Measurements from ENCODE around the gene OSER1.
"Not testable (repeated sequence)": the region's sequence is repeated elsewhere in the genome, so short reads cannot be mapped to it uniquely, and the experiment has no call there.

Gene OSER1

DNA sequence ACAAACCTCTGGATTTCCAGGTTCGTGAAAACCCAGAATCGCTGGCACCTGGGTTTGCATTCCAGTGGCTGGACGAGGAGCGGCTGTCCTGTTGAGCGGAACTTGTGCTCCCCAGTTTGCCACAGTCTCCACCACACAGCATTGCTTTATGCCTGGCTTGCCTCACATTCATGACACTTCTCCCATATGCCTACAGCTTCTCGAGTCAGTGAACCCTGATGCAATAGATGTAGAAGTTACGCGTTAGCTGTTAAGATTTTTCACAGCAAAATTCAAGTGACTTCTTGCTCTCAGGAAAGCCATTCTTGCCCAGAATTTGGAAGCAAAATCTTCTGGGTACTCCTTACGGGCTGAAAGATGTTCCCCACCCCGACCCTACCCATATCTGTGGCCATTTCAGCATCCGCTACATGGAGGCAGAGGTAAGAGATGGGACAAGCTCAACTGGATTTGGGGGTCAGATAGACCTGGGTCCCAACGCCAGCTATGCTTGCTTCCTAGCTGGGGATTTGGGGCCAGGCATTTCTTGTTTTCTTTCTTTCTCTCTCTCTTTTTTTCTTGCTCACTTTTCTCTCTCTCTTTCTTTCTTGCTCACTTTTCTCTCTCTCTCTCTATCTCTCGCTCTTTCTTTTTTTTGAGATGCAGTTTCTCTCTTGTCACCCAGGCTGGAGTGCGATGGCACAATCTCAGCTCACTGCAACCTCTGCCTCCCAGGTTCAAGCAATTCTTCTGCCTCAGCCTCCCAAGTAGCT is 24.2 kb upstream of the OSER1 start:
- H3K27ac ChIP-seq: no peak overlapping the region
- TF ChIP-seq, protein P1, sequence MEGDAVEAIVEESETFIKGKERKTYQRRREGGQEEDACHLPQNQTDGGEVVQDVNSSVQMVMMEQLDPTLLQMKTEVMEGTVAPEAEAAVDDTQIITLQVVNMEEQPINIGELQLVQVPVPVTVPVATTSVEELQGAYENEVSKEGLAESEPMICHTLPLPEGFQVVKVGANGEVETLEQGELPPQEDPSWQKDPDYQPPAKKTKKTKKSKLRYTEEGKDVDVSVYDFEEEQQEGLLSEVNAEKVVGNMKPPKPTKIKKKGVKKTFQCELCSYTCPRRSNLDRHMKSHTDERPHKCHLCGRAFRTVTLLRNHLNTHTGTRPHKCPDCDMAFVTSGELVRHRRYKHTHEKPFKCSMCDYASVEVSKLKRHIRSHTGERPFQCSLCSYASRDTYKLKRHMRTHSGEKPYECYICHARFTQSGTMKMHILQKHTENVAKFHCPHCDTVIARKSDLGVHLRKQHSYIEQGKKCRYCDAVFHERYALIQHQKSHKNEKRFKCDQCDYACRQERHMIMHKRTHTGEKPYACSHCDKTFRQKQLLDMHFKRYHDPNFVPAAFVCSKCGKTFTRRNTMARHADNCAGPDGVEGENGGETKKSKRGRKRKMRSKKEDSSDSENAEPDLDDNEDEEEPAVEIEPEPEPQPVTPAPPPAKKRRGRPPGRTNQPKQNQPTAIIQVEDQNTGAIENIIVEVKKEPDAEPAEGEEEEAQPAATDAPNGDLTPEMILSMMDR (conservative IDR thresholded peaks at IDR 0.05): no peak

DNA sequence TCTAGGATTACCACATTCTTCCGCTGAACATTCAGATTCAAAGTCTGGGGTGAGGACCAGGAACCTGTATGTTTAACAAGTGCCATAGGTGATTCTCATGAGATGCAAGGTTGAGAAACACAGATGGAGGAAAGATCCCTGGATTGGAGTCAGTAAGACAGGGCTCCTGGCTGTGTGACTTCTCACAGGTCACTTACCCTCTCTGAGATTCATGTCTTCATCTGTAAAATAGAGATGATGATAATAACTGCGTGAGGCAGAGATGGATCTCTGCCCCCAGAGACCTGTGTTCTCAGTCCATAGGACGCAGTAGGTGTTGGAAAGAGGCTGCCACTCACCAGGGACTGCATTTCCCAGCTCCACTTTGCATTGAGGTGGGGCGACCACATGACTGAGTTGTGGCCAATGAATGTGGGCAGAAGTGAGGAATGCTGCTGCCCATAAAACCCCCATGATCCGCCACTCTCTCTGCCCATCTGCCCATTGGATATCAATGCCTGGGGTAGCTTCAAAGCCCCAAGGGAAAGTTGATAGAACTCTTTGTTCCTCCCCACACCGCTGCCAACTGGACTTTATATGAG is 23.0 kb upstream of the OSER1 start:
- H3K27ac ChIP-seq: no peak overlapping the region
- TF ChIP-seq, protein P1 (conservative IDR thresholded peaks at IDR 0.05): no peak

DNA sequence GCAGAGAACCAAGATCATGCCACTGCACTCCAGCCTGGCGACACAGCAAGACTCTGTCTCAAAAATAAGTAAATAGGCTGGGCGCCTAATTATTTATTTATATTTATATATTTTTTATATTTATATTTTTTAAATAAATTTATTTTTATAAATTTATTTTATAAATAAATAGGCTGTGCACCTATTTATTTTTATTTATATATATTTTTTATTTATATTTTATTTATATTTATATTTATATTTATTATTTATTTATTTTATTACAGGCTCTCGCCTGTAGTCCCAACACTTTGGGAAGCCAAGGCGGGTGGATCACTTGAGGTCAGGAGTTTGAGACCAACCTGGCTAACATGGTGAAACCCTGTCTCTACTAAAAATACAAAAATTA is 21.9 kb upstream of the OSER1 start:
- not testable (repeated sequence) for H3K27ac ChIP-seq

DNA sequence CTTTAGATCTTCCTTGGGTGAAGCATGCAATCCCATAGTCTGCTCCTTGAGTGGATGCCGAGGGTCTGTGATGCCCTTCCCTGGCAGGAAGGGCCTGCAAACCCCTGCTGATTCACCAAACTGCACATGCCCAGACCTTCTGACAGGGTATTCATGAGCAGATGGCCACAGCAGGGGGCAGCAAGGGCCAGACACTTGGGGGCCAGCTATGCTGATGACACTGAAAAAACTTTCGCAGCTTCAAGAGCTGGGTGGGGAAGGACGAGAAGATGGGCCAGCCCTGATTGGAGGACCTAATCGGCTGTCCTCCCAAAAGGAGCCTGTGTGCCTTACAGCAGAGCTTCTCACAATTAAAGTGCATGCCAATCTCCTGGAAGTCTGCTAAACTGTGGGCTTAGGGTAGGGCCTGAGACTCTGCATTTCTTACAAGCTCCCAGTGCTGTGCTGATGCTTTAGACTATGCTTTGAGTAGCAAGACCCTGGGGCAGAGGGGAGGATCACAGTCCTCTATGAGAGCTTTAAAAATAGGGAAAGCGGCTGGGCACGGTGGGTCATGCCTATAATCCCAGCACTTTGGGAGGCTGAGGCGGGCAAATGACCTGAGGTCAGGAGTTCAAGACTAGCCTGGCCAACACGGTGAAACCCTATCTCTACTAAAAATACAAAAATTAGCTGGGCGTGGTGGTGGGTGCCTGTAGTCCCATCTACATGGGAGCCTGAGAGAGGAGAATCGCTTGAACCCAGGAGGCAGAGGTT is 21.3 kb upstream of the OSER1 start:
- no peak overlapping the region for H3K27ac ChIP-seq
- TF ChIP-seq, protein P1 (conservative IDR thresholded peaks at IDR 0.05): no peak

DNA sequence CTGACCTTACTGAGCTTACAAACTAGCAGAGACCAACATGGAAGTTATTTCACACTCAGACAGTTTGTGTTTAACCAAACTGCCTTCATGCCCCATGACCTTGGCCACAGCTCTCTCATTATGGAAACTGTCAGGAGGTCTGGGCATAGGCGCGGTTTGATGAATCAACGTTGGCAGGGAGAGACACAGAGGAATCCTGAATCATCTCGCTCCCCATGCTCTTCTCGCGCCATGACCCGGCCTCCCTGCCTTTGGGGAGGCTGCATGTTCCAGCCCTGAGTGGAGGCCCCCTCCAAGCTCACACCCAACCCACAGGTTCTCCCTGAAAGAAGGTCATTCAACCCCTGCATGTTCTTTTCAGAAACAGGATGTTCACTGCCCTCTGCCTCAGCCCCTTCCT is 20.6 kb upstream of the OSER1 start:
- no peak overlapping the region for H3K27ac ChIP-seq
- TF ChIP-seq, protein P1 (conservative IDR thresholded peaks at IDR 0.05): no peak

DNA sequence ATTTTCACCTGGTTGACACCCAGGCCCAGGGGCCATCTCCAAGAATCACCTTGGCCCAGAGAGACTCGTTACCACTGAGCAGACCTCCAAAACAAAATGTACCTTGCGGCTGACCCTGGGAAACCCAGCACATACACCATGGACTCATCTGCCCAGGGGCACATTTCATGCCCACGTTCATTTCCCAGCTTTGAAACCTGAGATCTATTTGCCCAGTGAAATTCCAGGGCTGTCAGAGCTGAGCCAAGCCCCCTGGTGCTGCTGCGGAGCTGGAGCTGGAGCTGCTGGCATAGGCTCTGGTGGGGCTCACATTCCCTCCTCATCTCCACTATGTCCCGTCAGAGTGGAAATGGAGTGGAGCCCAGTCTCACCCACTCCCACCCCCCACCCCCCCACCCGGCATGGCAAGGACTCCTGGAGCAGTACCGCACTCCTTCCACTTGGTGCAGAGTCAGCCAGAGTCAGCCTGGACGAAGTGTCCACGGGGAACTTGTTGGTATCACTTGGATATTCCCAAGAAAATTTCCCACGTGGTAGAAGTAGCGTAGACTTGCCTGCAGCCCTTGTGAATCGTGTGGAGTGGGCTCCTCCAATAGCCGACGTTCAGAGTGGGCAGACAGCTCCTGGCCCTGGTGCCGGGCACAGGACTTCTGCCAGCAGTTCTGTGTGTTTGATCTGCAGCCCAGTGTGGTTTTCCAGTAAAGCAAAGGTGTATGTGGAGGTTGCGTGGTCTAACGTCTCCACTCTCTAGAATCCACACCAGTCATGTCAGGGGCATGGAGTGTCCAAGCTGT is 18.1 kb upstream of the OSER1 start:
- TF ChIP-seq, protein P1 (conservative IDR thresholded peaks at IDR 0.05): no peak
- no peak overlapping the region for H3K27ac ChIP-seq

DNA sequence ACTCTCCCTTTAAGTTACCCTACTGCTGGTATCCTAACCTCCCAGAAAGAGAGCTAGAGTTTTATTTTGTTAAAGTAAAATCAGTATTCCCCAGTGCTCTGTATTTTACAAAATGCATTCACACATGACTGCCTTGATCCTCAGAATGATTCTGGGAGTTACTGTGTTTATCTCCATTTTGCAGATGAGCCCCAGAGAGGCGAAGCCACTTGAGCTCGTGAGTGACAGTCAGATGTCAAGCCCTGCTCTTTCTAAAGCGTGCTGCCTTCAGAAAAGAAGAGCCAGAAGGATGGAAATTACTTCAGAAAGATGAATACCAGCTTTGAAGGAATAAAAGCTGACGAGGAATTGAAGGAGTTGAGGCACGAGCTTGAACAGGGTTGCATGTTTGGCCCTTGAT is 14.1 kb upstream of the OSER1 start:
- no peak overlapping the region for H3K27ac ChIP-seq
- TF ChIP-seq, protein P1 (conservative IDR thresholded peaks at IDR 0.05): no peak
